ENCODE data around the gene CDH10.

CDH10 gene

DNA sequence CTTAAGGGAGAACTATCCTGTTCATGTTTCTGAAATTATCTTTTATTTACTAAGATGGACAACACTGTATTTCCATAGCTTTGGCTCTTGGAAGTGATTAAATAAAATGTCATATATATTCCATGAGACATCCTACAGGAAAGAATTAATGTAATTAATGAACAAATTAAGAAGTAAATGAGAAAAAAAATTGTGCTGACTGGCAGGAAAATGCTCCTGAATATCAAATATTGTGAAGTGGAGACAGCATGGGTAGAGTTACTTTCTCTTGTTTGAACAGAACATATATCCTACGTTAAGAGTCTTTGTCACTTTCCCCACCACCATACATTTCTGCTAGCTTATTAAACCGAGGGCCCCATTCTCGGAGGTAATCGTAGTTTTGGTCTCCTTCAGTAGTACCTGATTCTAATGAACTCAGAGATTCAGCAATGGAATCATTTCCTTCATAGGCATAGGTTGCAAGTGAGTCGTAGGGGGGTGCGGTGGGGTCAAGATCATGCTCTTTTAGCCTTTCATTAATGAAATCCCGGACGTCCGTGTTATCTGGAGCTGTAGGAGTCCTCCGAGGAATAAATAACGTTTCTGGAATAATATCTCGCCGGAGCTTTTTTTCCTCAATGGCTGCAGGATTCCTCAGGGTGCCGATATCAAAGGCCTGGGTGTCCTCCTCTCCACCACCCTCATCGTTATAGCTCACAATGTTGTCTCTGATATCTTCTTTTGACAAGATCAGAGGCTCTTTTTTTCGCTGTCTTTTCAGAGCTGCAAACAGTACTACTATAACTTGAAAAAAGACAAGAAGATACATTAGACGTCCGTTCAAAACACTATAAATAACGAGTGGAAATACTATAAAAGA lies 157.2 kb downstream of the CDH10 start:
- TF ChIP-seq, protein P1, sequence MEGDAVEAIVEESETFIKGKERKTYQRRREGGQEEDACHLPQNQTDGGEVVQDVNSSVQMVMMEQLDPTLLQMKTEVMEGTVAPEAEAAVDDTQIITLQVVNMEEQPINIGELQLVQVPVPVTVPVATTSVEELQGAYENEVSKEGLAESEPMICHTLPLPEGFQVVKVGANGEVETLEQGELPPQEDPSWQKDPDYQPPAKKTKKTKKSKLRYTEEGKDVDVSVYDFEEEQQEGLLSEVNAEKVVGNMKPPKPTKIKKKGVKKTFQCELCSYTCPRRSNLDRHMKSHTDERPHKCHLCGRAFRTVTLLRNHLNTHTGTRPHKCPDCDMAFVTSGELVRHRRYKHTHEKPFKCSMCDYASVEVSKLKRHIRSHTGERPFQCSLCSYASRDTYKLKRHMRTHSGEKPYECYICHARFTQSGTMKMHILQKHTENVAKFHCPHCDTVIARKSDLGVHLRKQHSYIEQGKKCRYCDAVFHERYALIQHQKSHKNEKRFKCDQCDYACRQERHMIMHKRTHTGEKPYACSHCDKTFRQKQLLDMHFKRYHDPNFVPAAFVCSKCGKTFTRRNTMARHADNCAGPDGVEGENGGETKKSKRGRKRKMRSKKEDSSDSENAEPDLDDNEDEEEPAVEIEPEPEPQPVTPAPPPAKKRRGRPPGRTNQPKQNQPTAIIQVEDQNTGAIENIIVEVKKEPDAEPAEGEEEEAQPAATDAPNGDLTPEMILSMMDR (IDR thresholded peaks at IDR 0.05; ENCODE audit: insufficient read depth, low read depth, low read length, missing control alignments), result no peak
- no peak overlapping the region for H3K4me3 ChIP-seq (ENCODE audit: low read length)
- DNase-seq (ENCODE audit: low read depth), result no peak

DNA sequence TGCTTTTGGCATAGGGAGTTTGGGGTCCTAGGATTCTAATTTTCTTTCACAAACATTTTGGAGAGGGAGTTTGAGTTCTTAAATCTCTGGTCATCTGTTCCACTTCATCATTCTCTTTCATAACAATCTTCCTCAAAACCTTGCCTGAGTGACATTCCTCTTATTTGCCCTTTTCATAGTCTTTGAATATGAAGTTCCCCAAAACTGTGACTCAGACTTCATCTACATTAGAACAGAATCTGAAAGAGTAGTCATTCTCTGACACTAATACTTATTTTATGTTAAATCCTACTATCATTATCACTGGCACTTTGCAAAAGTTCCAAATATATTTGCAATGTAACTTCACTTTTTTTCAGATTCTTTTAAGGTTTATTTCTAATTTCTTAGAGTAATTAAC lies 163.8 kb downstream of the CDH10 start:
- DNase-seq (ENCODE audit: low read depth), result no peak
- TF ChIP-seq, protein P1 (IDR thresholded peaks at IDR 0.05; ENCODE audit: insufficient read depth, low read depth, low read length, missing control alignments), result no peak
- H3K4me3 ChIP-seq (ENCODE audit: low read length), result no peak overlapping the region

DNA sequence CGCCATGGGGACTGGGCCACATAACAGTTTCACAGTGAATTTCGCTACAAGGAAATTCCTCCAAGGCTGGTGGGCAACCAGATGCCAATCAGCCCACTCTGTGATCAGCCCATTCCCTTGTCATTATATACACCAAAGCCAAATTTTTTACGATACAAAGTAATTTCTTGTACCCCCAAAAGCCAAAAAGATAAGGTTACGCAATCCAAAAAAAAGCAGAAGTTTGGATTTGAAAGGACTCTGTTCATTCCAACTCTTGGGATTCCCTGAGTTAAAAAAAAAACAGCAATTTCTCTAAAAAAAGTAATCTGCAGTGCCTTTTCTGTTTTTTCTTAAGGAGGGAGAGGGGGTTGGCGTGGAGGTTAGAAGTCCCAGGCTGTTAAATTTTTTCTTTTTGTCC lies 166.8 kb downstream of the CDH10 start:
- no peak overlapping the region for H3K4me3 ChIP-seq (ENCODE audit: low read length)
- DNase-seq (ENCODE audit: low read depth), result no peak
- TF ChIP-seq, protein P1 (IDR thresholded peaks at IDR 0.05; ENCODE audit: insufficient read depth, low read depth, low read length, missing control alignments), result no peak

DNA sequence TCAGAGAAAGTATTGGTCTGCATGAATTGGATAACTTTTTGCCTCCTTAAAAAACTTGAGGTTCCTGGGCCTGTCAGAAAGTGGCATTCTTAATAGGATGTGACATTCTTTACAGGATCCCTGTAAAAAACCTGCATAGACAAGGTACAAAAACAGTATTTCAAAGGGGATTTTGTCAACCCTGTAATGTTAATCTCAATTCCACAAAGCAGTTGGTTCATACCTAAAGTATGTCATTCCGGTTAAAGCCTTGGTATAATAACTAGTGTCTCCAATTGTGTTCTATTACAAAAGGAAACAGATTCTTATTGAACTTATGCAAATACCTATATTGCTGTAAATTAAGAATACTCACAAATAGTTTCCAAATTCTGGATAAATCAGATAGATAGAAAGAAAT lies 169.7 kb downstream of the CDH10 start:
- TF ChIP-seq, protein P1 (IDR thresholded peaks at IDR 0.05; ENCODE audit: insufficient read depth, low read depth, low read length, missing control alignments), result no peak
- H3K4me3 ChIP-seq (ENCODE audit: low read length), result no peak overlapping the region
- DNase-seq (ENCODE audit: low read depth), result no peak

DNA sequence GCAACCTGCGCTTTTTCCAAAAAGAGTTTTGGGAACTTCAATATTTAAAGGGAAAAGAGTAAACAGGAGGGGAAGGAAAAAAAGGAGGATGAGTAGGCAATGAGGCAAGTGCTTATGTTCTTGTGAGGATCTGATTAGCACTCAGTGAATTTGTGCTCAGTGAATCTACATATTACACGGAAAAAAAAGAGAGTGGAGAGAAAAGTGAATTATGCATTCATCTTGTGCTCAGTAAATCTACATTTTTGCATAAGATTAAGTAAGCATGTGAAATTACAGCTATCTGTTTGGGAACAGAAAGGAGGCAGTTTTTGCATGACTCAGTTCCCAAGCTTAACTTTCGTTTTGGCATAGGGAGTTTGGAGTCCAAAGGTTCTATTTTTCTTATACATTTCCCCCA lies 170.1 kb downstream of the CDH10 start:
- TF ChIP-seq, protein P1 (IDR thresholded peaks at IDR 0.05; ENCODE audit: insufficient read depth, low read depth, low read length, missing control alignments), result no peak
- no peak for DNase-seq (ENCODE audit: low read depth)
- no peak overlapping the region for H3K4me3 ChIP-seq (ENCODE audit: low read length)

DNA sequence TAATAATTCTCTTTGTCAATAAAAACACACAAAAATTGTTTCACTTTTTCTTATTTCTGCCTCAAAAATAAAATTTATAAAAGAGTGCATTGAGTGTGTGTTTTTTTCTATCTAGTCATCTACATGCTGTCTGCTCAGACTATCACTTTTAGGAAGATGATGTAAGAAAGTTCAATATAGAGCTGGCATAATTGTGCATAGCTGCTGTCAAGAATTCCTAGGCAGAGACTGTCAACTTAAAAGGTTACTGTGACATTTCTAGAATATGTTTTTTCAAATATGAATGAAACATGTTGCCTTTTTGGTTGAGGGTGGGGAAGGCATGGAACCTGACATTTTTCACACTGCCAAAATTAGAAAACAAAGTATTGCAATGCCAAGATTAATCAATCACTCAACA lies 172.3 kb downstream of the CDH10 start:
- no peak overlapping the region for H3K4me3 ChIP-seq (ENCODE audit: low read length)
- TF ChIP-seq, protein P1 (IDR thresholded peaks at IDR 0.05; ENCODE audit: insufficient read depth, low read depth, low read length, missing control alignments), result no peak
- no peak for DNase-seq (ENCODE audit: low read depth)

DNA sequence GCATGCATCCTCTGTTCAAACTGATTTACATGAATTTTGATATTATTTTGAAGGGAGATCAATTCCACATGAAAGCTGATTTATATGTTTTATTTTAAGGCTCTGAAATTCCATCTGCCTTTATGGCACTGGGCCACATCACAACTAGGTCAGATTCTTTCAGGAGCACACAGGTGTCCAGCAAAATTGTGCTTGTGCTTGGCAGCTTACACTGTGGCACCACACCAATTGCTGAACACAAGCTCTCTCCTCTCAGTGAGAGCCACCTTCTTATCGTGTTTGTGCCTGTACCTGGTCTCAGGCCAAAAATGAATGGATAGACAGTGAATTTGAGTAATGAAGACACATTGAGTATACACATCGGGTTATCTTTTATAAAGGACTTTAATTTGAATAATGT lies 200.4 kb downstream of the CDH10 start:
- DNase-seq (ENCODE audit: low read depth), result no peak
- TF ChIP-seq, protein P1 (IDR thresholded peaks at IDR 0.05; ENCODE audit: insufficient read depth, low read depth, low read length, missing control alignments), result no peak
- H3K4me3 ChIP-seq (ENCODE audit: low read length), result no peak overlapping the region

Data from epithelial cell of esophagus (primary cell).